H1 (cell line): Measurements from ENCODE around the gene GPR176. TPM values are rescaled to one million over a fixed set of nuclear protein-coding genes. Genes with fewer than 3 reads are reported as not detected.

Experiments
- CTCF ChIA-PET: fragments of 300-600 bp; sonication (Branson Sonifier 250); formaldehyde crosslinking; loops from one replicate; lab custom pipeline; 2021; ENCODE audit not compliant: partially characterized antibody; lab: Charles Lee
- POLR2A ChIA-PET: fragments of 300-600 bp; sonication (Branson Sonifier 250); formaldehyde crosslinking; loops from one replicate; lab custom pipeline; 2021; ENCODE audit warnings: inconsistent platforms; ENCODE audit not compliant: partially characterized antibody; lab: Charles Lee
- DNase-seq, 2 experiments: peaks; one replicate each; pipeline versions ENCODE4 v3.0.0 to v3.0.0-alpha.2; 2010 to 2022; ENCODE audit warnings: low spot score in 2 of 2, low read depth in 1 of 2, mixed read lengths in 1 of 2
- FAIRE-seq: peaks from 2 replicates; lab custom pipeline; 2011; peaks lifted over from hg19 to GRCh38; lab: Jason Lieb, UNC
- H2AFZ ChIP-seq: 2 replicates; pipeline ENCODE4 v1.8.1; 2012; ENCODE audit warnings: low read length, inconsistent platforms
- H2AK5ac ChIP-seq: 2 replicates; pipeline ENCODE4 v1.6.1; 2013; ENCODE audit warnings: low read depth, low read length
- H2BK120ac ChIP-seq: replicated peaks from 2 replicates; pipeline ENCODE3; 2013; ENCODE audit warnings: low read depth, low read length, inconsistent platforms
- H2BK12ac ChIP-seq: 2 replicates; pipeline ENCODE4 v1.6.1; 2013; ENCODE audit warnings: low read depth, low read length
- H2BK15ac ChIP-seq: 2 replicates; pipeline ENCODE4 v1.6.1; 2013; ENCODE audit warnings: low read length
- H2BK20ac ChIP-seq: 2 replicates; pipeline ENCODE4 v1.6.1; 2013; ENCODE audit warnings: low read length
- H2BK5ac ChIP-seq: 2 replicates; pipeline ENCODE4 v1.6.1; 2013; ENCODE audit warnings: low read depth, low read length
- H3K14ac ChIP-seq: 2 replicates; pipeline ENCODE4 v1.6.1; 2013; ENCODE audit warnings: inconsistent platforms; ENCODE audit not compliant: insufficient read length
- H3K18ac ChIP-seq: 2 replicates; pipeline ENCODE4 v1.6.1; 2013; ENCODE audit warnings: low read length; ENCODE audit errors: extremely low read depth
- H3K23ac ChIP-seq: 2 replicates; pipeline ENCODE4 v1.6.1; 2013; ENCODE audit warnings: inconsistent platforms; ENCODE audit not compliant: insufficient read length
- H3K23me2 ChIP-seq: 2 replicates; pipeline ENCODE4 v1.6.1; 2013; ENCODE audit warnings: low read depth, low read length
- H3K27ac ChIP-seq: 2 replicates; pipeline ENCODE4 v1.6.1; 2011; ENCODE audit warnings: low read depth, low read length, inconsistent platforms
- H3K27me3 ChIP-seq, 4 experiments: replicated peaks in 1 of 4; 1 replicate in 1 of 4; 2 replicates in 3 of 4; pipeline versions ENCODE4 v1.6.1 to v1.8.1; 2011 to 2013; ENCODE audit warnings: low read length in 3 of 4, mild to moderate bottlenecking in 3 of 4, inconsistent platforms in 2 of 4, mixed read lengths in 2 of 4, moderate library complexity in 1 of 4; ENCODE audit not compliant: control insufficient read depth in 3 of 4, insufficient read depth in 3 of 4; ENCODE audit errors: extremely low read depth in 1 of 4
- H3K36me3 ChIP-seq, 4 experiments: 2 replicates each; pipeline versions ENCODE4 v1.6.1 to v1.8.1; 2011 to 2013; ENCODE audit warnings: mild to moderate bottlenecking in 4 of 4, low read length in 3 of 4, moderate library complexity in 2 of 4, control low read depth in 1 of 4, inconsistent platforms in 1 of 4; ENCODE audit not compliant: insufficient read depth in 4 of 4, control insufficient read depth in 2 of 4
- H3K4ac ChIP-seq: replicated peaks from 2 replicates; pipeline ENCODE3; 2013; ENCODE audit warnings: low read length, low read depth, mixed read lengths, inconsistent platforms; ENCODE audit not compliant: insufficient read length
- H3K4me1 ChIP-seq, 4 experiments: replicated peaks in 1 of 4; 1 replicate in 1 of 4; 2 replicates in 3 of 4; pipeline versions ENCODE4 v1.6.1 to v1.8.1; 2011 to 2013; ENCODE audit warnings: low read length in 3 of 4, inconsistent platforms in 2 of 4, mixed read lengths in 1 of 4; ENCODE audit not compliant: insufficient read depth in 4 of 4, control insufficient read depth in 3 of 4
- H3K4me2 ChIP-seq, 2 experiments: 2 replicates each; pipeline versions ENCODE4 v1.6.1 to v1.8.1; 2011 to 2013; ENCODE audit warnings: low read depth in 2 of 2, low read length in 2 of 2, control low read depth in 1 of 2, inconsistent platforms in 1 of 2, mild to moderate bottlenecking in 1 of 2; ENCODE audit not compliant: insufficient read depth in 1 of 2
- H3K4me3 ChIP-seq, 4 experiments: fragments of 200-600, 300-600 bp in 1 of 4; sonication (generic), shearing (Covaris generic), sonication (Bioruptor Twin) in 1 of 4; 2 replicates each; pipeline versions ENCODE4 v1.5.1 to v1.8.1; 2011 to 2016; ENCODE audit warnings: low read length in 4 of 4, low read depth in 3 of 4, control low read depth in 2 of 4, inconsistent platforms in 2 of 4, mild to moderate bottlenecking in 2 of 4, mixed read lengths in 1 of 4, moderate library complexity in 1 of 4; ENCODE audit not compliant: insufficient read depth in 2 of 4; ENCODE audit errors: extremely low read depth in 1 of 4
- H3K56ac ChIP-seq: replicated peaks from 2 replicates; pipeline ENCODE3; 2013; ENCODE audit warnings: low read depth, mild to moderate bottlenecking, mixed read lengths, low read length, inconsistent platforms; ENCODE audit not compliant: insufficient read length
- H3K79me1 ChIP-seq: 2 replicates; pipeline ENCODE4 v1.6.1; 2013; ENCODE audit warnings: low read depth, low read length, control low read depth
- H3K79me2 ChIP-seq, 2 experiments: 2 replicates each; pipeline versions ENCODE4 v1.6.1 to v1.8.1; 2012 to 2013; ENCODE audit warnings: low read length in 2 of 2, mild to moderate bottlenecking in 2 of 2, inconsistent platforms in 1 of 2; ENCODE audit not compliant: insufficient read depth in 2 of 2, control insufficient read depth in 1 of 2
- H3K9ac ChIP-seq, 4 experiments: replicated peaks in 1 of 4; 1 replicate in 1 of 4; 2 replicates in 3 of 4; pipeline versions ENCODE4 v1.6.1 to v1.8.1; 2011 to 2013; ENCODE audit warnings: low read depth in 3 of 4, low read length in 3 of 4, control low read depth in 2 of 4, mild to moderate bottlenecking in 2 of 4, moderate library complexity in 2 of 4, inconsistent platforms in 1 of 4; ENCODE audit errors: extremely low read depth in 1 of 4
- H3K9me3 ChIP-seq, 2 experiments: 2 replicates each; pipeline versions ENCODE4 v1.6.1 to v1.8.1; 2012 to 2013; ENCODE audit warnings: mild to moderate bottlenecking in 2 of 2, moderate library complexity in 2 of 2, control low read depth in 1 of 2, inconsistent platforms in 1 of 2, low read depth in 1 of 2, low read length in 1 of 2, mixed read lengths in 1 of 2; ENCODE audit not compliant: insufficient read depth in 2 of 2
- H4K20me1 ChIP-seq, 2 experiments: replicated peaks in 1 of 2; 2 replicates each; pipeline versions ENCODE3 to v1.8.1; 2011 to 2013; ENCODE audit warnings: inconsistent platforms in 2 of 2, low read length in 2 of 2, mild to moderate bottlenecking in 1 of 2; ENCODE audit not compliant: insufficient read depth in 2 of 2, control insufficient read depth in 1 of 2
- H4K5ac ChIP-seq: 2 replicates; pipeline ENCODE4 v1.6.1; 2013; ENCODE audit warnings: low read length, low read depth, mixed read lengths, inconsistent platforms; ENCODE audit not compliant: insufficient read length
- H4K8ac ChIP-seq: 2 replicates; pipeline ENCODE4 v1.8.0; 2013; ENCODE audit warnings: mild to moderate bottlenecking, moderate library complexity, low read length, inconsistent platforms; ENCODE audit not compliant: insufficient read depth; ENCODE audit errors: extremely low read depth
- H4K91ac ChIP-seq: replicated peaks from 2 replicates; pipeline ENCODE3; 2013; ENCODE audit warnings: low read length, mixed read lengths, inconsistent platforms; ENCODE audit not compliant: insufficient read length
- ASH2L ChIP-seq: fragments of 200-600, 300-600 bp; sonication (generic); IDR thresholded peaks from one replicate; pipeline ENCODE4 v1.7.1; 2017; ENCODE audit warnings: low read length
- CREB1 ChIP-seq: IDR thresholded peaks from 2 replicates; pipeline ENCODE4 v1.6.1; 2012; ENCODE audit warnings: inconsistent platforms
- GABPA ChIP-seq: IDR thresholded peaks from 2 replicates; pipeline ENCODE4 v1.6.1; 2011; ENCODE audit warnings: mild to moderate bottlenecking, low read length, moderate library complexity, borderline replicate concordance; ENCODE audit not compliant: insufficient read depth
- JUN ChIP-seq: IDR thresholded peaks from 2 replicates; pipeline ENCODE4 v1.6.1; 2011; ENCODE audit warnings: low read depth, mild to moderate bottlenecking, improper control_type of control experiment, low read length
- NANOG ChIP-seq: IDR thresholded peaks from 2 replicates; pipeline ENCODE4 v1.6.1; 2011; ENCODE audit warnings: low read length, low read depth, mild to moderate bottlenecking, inconsistent platforms; ENCODE audit not compliant: insufficient read depth, poor library complexity, severe bottlenecking
- POLR2A ChIP-seq, 2 experiments: IDR thresholded peaks; 1 replicate in 1 of 2; 2 replicates in 1 of 2; pipeline ENCODE4 v1.6.1; 2011; ENCODE audit warnings: low read depth in 2 of 2, low read length in 2 of 2, mild to moderate bottlenecking in 2 of 2; ENCODE audit errors: control extremely low read depth in 1 of 2
- RBBP5 ChIP-seq: IDR thresholded peaks from 2 replicates; pipeline ENCODE4 v1.7.1; 2012; ENCODE audit warnings: low read depth, mild to moderate bottlenecking, inconsistent platforms, low read length, moderate library complexity, borderline replicate concordance
- RXRA ChIP-seq: IDR thresholded peaks from 2 replicates; pipeline ENCODE4 v1.6.1; 2011; ENCODE audit warnings: low read depth, mild to moderate bottlenecking, low read length, moderate library complexity; ENCODE audit not compliant: insufficient read depth
- SAP30 ChIP-seq: fragments of 300-600 bp; sonication (generic); IDR thresholded peaks from 2 replicates; pipeline ENCODE4 v1.7.1; 2012; ENCODE audit warnings: low read length, moderate library complexity, mild to moderate bottlenecking, inconsistent platforms; ENCODE audit not compliant: insufficient read depth, insufficient replicate concordance
- SP2 ChIP-seq: IDR thresholded peaks from 2 replicates; pipeline ENCODE4 v1.6.1; 2012; ENCODE audit warnings: mild to moderate bottlenecking, low read length, inconsistent platforms
- WGBS, 2 experiments: shearing (Covaris generic) in 1 of 2; methylation state at CpG; one replicate each; pipeline versions ENCODE4 v1.1.6 to v1.1.7; 2013 to 2015; ENCODE audit warnings: low lambda C conversion rate in 2 of 2, mixed read lengths in 2 of 2, inconsistent platforms in 1 of 2, low coverage in 1 of 2, missing lambda C conversion rate in 1 of 2; ENCODE audit not compliant: insufficient replicate concordance in 2 of 2, insufficient coverage in 1 of 2, insufficient read length in 1 of 2; ENCODE audit errors: extremely low coverage in 1 of 2, missing lambda C conversion rate in 1 of 2; 5-methylcytosine and 5-hydroxymethylcytosine counted together
- polyA plus RNA-seq, 7 experiments: library from polyadenylated mRNA; depleted of rRNA in 3 of 7; stranded (reverse) in 5 of 7; unstranded in 2 of 7; fragments of >200 nt in 5 of 7; fragments of 200-250 nt in 2 of 7; gene quantifications; 1 replicate in 5 of 7; 2 replicates in 1 of 7; 4 replicates in 1 of 7; pipeline versions ENCODE4 v1.2.1 to v1.2.3, GENCODE V29; 2011 to 2013; ENCODE audit warnings: missing spikeins in 2 of 7, mixed read lengths in 2 of 7
- total RNA-seq: library from RNA; stranded (reverse); fragmentation: NEBNext Ultra II Directional; extraction: Animal tissue kit (Norgen Biotek cat#: 25700); gene quantifications from 2 replicates; pipeline ENCODE4 v1.2.1, GENCODE V29; 2021

GPR176 gene
- total and polyA plus RNA-seq, 2 of the 8 experiments (the other 6 are each of a cell fraction or from before 2014, with no cell fraction given): 190 to 281 TPM

- no peak overlapping the region for H2AK5ac ChIP-seq
- H3K79me2 ChIP-seq: peaks cover 9 to 97% of the 10 kb centered on the region in 2 experiments; a peak in 3 of 4 replicates
- H3K23me2 ChIP-seq: no peaks in the 10 kb centered on the region; the same call in 1 of the 2 replicates
- peaks cover 4% of the 10 kb centered on the region for H3K79me1 ChIP-seq
- no peak overlapping the region for H3K18ac ChIP-seq
- no peak overlapping the region for H2AFZ ChIP-seq
- no peak overlapping the region for H3K56ac ChIP-seq
- H4K8ac ChIP-seq: no peak overlapping the region
- H4K91ac ChIP-seq: no peak overlapping the region
- no peak overlapping the region for H2BK15ac ChIP-seq
- H2BK5ac ChIP-seq: no peak overlapping the region
- no peak overlapping the region for H3K27ac ChIP-seq
- peaks cover 8 to 9% of the 10 kb centered on the region in 2 experiments for H4K20me1 ChIP-seq
- no peak overlapping the region for H3K9ac ChIP-seq
- no peaks in the 10 kb centered on the region for H3K36me3 ChIP-seq
- no peaks in the 10 kb centered on the region for H3K9me3 ChIP-seq
- no peak overlapping the region for H2BK12ac ChIP-seq
- CTCF ChIA-PET: interaction anchor here (0.9 to 1.8 kb wide), 3 partner anchors 9 to 42 kb away, joined by 3 to 5 read pairs (median 5); no protein-coding TSS in a partner anchor
- no peaks in the 10 kb centered on the region for H3K27me3 ChIP-seq
- H2BK120ac ChIP-seq: no peak overlapping the region
- WGBS, 2 experiments: 91% methylated on average over 3 of the region's 3 CpGs; no CpG with 5 or more reads in 1 of the 2 experiments
- H3K4ac ChIP-seq: no peak overlapping the region
- H3K4me2 ChIP-seq: no peak overlapping the region
- TF ChIP-seq JUN (no peak), CREB1 (no peak), GABPA (no peak), SP2 (no peak), RXRA (no peak), RBBP5 (no peak), POLR2A (IDR thresholded peaks at IDR 0.05; ENCODE audit: control extremely low read depth in 1 of 2, low read depth in 2 of 2, low read length in 2 of 2) (no peak), SAP30 (no peak), ASH2L (no peak), NANOG (no peak)
- no peak overlapping the region for H3K4me3 ChIP-seq
- H3K23ac ChIP-seq: no peak overlapping the region
- peaks cover 0 to 18% (median 7%) of the 10 kb centered on the region in 4 experiments; a peak in 4 of 7 replicates for H3K4me1 ChIP-seq
- no peak overlapping the region for H2BK20ac ChIP-seq
- no peak overlapping the region for H4K5ac ChIP-seq
- FAIRE-seq (no peak), DNase-seq (no peak)
- H3K14ac ChIP-seq: no peak overlapping the region
- POLR2A ChIA-PET: interaction anchor here (1.0 to 1.7 kb wide), 2 partner anchors 9 to 21 kb away, joined by 3 to 4 read pairs; no protein-coding TSS in a partner anchor
Measured at GRCh38 chr15:39833515-39833981, 86.5 kb downstream of the GPR176 start.
